ENCODE data around the gene GOLGA5.
"Not testable (repeated sequence)": the region's sequence is repeated elsewhere in the genome, so short reads cannot be mapped to it uniquely, and the experiment has no call there.

Gene GOLGA5

GRCh38 chr14:92793709-92794546 is at the start of gene GOLGA5:
Gene GOLGA5 (plus strand): TSS chr14:92794305. CDS start chr14:92797438, 3,133 bp downstream.
- peak; percentile 96 to 97 for DNase-seq (ENCODE audit: low read depth in 2 of 2)

- DNase-seq (ENCODE audit: low read depth in 2 of 2), result no peak
Measured at GRCh38 chr14:92747701-92748258, 46.3 kb upstream of the GOLGA5 start.

- DNase-seq (ENCODE audit: low read depth in 2 of 2), result peak; percentile 68 to 71
Measured at GRCh38 chr14:92748259-92749016, 45.7 kb upstream of the GOLGA5 start, which contains the start of gene LGMN. Gene LGMN (minus strand): TSS chr14:92748627. CDS start chr14:92732786, 15,841 bp downstream.

GRCh38 chr14:92750222-92750728 is 43.8 kb upstream of the GOLGA5 start:
- DNase-seq (ENCODE audit: low read depth in 2 of 2), result peak in 1 of 2 donors; percentile 47

- DNase-seq (ENCODE audit: low read depth in 2 of 2), result no peak
Measured at GRCh38 chr14:92750994-92751400, 43.1 kb upstream of the GOLGA5 start.

GRCh38 chr14:92751819-92752218 is 42.3 kb upstream of the GOLGA5 start:
- DNase-seq (ENCODE audit: low read depth in 2 of 2), result no peak

- DNase-seq (ENCODE audit: low read depth in 2 of 2), result no peak
Measured at GRCh38 chr14:92753250-92753649, 40.9 kb upstream of the GOLGA5 start.

GRCh38 chr14:92754966-92755365 is 39.1 kb upstream of the GOLGA5 start:
- DNase-seq (ENCODE audit: low read depth in 2 of 2), result no peak

- DNase-seq (ENCODE audit: low read depth in 2 of 2), result no peak
Measured at GRCh38 chr14:92755495-92755894, 38.6 kb upstream of the GOLGA5 start.

- DNase-seq (ENCODE audit: low read depth in 2 of 2), result no peak
Measured at GRCh38 chr14:92756446-92756845, 37.7 kb upstream of the GOLGA5 start.

- no peak for DNase-seq (ENCODE audit: low read depth in 2 of 2)
Measured at GRCh38 chr14:92759300-92759678, 34.8 kb upstream of the GOLGA5 start.

- no peak for DNase-seq (ENCODE audit: low read depth in 2 of 2)
Measured at GRCh38 chr14:92759679-92760523, 34.2 kb upstream of the GOLGA5 start.

GRCh38 chr14:92760524-92760805 is 33.6 kb upstream of the GOLGA5 start:
- DNase-seq (ENCODE audit: low read depth in 2 of 2), result no peak

- not testable (repeated sequence) for DNase-seq (ENCODE audit: low read depth in 2 of 2)
Measured at GRCh38 chr14:92763666-92764631, 30.2 kb upstream of the GOLGA5 start.

GRCh38 chr14:92768236-92768635 is 25.9 kb upstream of the GOLGA5 start:
- DNase-seq (ENCODE audit: low read depth in 2 of 2), result not testable (repeated sequence)

- DNase-seq (ENCODE audit: low read depth in 2 of 2), result no peak
Measured at GRCh38 chr14:92768795-92769194, 25.3 kb upstream of the GOLGA5 start.

- DNase-seq (ENCODE audit: low read depth in 2 of 2), result no peak
Measured at GRCh38 chr14:92770484-92770883, 23.6 kb upstream of the GOLGA5 start.

- DNase-seq (ENCODE audit: low read depth in 2 of 2), result no peak
Measured at GRCh38 chr14:92774572-92774971, 19.5 kb upstream of the GOLGA5 start.

- DNase-seq (ENCODE audit: low read depth in 2 of 2), result not testable (repeated sequence)
Measured at GRCh38 chr14:92775292-92775691, 18.8 kb upstream of the GOLGA5 start.

GRCh38 chr14:92778868-92779565 is 15.1 kb upstream of the GOLGA5 start:
- DNase-seq (ENCODE audit: low read depth in 2 of 2), result not testable (repeated sequence)
